ENCODE data around the gene FAM131C.
"Not testable (repeated sequence)": the region's sequence is repeated elsewhere in the genome, so short reads cannot be mapped to it uniquely, and the experiment has no call there.

Gene FAM131C

DNA sequence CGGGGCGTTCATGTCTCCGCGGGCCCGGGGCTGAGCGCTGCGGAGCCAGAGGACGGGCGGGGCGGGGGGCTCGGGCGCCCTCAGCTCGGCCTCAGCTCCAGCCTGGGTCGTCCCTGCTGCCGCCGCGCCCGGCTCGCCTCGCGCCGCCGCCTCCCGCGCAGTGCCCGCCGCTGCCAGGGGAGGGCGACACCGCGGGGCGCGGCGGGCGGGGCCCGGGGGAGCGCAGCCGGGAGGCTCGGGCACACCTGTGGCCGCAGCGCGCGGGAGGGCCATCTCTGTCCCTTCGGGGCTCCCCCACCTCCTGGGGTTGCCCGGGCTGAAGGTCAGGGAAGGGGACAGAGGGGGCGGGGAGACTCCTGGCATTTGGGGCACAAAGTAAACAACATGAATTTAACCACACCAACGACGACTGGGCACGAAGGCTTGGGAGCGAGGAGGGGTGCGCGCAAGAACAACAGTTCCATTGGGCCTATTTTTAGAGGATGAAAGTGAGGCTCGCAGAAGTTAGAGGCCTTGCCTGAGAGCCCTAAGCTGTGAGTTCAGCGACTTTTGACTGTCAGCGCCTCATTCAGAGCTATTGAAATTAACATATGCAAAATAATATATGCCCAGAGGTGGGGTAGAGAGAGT, at the start of gene FAM131C:
Gene FAM131C, minus strand, starts transcription at position 162 of the 630 bp plus-strand sequence. CDS start 209 bp downstream, outside the sequence.
- peak; percentile 47 for DNase-seq (ENCODE audit: low spot score)

- no peak for DNase-seq (ENCODE audit: low spot score)
These were observed 49.5 kb upstream of the FAM131C start for GRCh38 chr1:16122916-16123315.

GRCh38 chr1:16122350-16122881, 49.0 kb upstream of the FAM131C start:
- DNase-seq (ENCODE audit: low spot score) = no peak

- DNase-seq (ENCODE audit: low spot score) = peak; percentile 34
These were observed 47.5 kb upstream of the FAM131C start for GRCh38 chr1:16120940-16121410.

DNA sequence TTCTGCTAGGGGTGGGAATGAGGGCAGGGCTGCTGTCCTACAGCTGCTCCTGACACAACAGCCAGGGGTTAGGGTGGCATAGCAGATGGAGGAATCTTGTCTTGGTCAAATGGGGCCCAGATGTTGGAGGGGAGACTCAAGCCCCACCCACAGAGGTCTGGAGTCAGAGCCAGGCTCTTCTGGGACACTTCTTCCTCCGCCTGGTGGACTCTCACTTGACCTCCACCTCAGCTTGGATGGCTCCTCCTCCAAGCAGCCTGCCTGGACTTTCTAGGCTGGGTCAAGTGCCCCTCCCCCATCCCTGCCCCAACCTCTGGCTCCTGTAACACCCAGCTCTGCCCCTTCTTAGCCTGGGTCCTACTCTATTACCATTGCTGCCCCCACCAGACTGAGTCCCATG, 47.0 kb upstream of the FAM131C start:
- DNase-seq (ENCODE audit: low spot score) = no peak

DNA sequence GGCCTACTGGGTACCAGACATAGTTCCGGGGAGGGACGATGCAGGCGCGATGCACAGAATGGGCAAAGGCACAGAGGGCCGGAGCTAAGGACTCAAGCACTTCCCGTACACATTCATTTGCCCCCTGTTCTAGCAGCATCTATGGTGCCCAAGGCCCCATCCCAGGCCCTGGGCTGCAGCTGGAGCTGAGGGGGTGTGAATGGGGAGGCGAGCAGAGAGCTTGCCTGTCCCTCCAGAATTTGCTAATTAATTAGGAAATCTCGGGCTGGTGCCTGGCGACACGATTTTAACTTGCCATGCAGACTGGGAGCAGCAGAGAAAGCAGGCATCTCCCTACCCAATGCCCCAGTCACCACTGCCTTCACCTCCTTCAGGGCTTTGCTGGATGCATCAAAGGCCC, 46.5 kb upstream of the FAM131C start:
- DNase-seq (ENCODE audit: low spot score) = no peak

DNA sequence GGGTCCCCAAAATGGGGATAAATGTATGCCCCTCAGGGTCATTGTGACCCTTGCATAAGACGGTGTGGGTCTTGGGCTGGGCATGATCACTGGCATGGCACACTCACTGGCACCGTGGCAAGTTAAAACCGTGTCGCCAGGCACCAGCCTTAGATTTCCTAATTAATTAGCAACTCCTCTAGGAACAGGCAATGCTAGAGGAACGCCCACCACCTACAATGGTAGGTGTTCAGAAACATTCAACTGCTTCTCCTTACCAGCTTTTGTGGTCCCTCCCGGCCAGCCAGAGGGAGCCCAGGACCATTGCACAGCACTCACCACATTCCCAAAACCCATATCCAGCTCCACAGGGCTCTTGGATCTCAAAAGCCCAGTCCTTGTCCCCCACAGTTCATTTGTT, 46.1 kb upstream of the FAM131C start:
- no peak for DNase-seq (ENCODE audit: low spot score)

DNA sequence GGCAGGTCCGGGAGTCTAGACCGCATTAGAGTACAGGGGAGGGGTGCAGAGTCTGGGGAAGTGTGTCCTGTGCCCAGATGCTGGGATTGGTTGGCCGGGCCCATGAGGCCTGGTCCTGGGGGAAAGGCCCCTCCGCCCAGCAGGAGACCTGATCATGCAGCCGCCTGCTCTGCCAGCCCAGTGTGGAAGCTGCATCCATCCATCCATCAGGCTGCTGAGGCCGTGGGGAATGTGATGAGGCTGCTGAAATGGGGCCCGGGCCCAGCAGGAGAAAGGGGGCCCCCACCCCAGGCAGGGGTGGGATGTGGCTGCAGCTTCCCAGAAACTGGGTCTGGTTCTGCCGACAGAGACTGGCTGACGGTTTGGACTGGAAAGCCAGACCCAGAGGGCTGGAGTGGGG, 45.3 kb upstream of the FAM131C start:
- DNase-seq (ENCODE audit: low spot score) = no peak

DNA sequence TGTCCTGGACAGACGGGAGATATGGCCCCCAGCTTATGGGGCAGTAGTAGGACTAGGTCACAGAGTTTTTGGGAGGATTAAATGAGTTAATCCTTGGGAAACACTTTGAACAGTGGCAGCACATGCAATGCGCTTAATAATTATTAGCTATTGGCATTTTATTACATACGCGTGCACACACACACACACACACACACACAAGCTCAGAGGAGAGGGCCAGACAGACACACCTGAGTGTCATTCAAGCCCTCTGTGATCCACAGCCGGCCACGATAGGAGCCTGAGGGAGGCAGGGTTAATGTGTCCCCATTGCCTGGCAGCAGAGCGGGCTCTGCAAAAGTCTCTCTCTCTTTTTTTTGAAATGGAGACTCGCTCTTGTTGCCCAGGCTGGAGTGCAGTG, 44.5 kb upstream of the FAM131C start:
- DNase-seq (ENCODE audit: low spot score) = no peak

DNA sequence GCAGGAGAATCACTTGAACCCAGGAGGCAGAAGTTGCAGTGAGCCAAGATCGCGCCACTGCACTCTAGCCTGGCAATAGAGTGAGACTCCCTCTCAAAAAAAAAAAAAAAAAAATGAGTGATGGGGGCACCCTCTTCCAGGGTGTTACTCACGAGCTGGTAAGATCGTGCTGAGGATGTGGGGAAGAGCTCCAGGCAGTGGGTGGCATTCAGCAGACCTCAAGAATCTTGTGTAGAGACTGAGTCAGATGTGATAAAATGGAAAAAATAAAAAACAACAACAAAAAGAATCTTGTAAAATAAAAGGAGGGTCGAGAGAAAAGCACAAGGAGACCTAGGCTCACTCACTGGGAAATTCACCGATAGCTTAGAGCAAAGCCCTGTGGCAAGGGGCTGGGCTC, 43.9 kb upstream of the FAM131C start:
- no peak for DNase-seq (ENCODE audit: low spot score)

DNA sequence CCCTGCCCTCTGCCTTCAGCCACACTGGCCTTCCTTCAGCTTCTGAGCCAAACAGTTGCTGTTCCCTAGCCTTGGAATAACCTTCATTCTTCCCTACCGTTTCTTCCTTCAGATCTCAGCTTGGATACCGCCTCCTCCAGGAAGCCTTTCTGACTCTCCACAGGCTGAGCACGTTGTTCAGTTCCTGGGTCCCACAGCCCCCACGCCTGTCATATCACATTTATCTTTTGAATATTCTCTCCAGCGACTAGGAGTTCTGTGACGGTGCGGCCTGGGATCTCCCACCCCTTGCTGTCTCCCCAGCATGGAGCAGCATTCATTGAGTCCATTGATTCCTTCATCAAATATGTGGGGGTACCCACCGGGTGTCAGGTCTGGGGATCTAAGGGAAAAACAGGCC, 43.2 kb upstream of the FAM131C start:
- no peak for DNase-seq (ENCODE audit: low spot score)

- no peak for DNase-seq (ENCODE audit: low spot score)
These were observed 42.6 kb upstream of the FAM131C start for GRCh38 chr1:16116002-16116401.

- no peak for DNase-seq (ENCODE audit: low spot score)
These were observed 42.1 kb upstream of the FAM131C start for GRCh38 chr1:16115468-16115983.

GRCh38 chr1:16114527-16115467, 41.3 kb upstream of the FAM131C start:
- DNase-seq (ENCODE audit: low spot score) = no peak

GRCh38 chr1:16112596-16113555, 39.4 kb upstream of the FAM131C start:
- no peak for DNase-seq (ENCODE audit: low spot score)

GRCh38 chr1:16111771-16112595, 38.5 kb upstream of the FAM131C start:
- DNase-seq (ENCODE audit: low spot score) = no peak

DNA sequence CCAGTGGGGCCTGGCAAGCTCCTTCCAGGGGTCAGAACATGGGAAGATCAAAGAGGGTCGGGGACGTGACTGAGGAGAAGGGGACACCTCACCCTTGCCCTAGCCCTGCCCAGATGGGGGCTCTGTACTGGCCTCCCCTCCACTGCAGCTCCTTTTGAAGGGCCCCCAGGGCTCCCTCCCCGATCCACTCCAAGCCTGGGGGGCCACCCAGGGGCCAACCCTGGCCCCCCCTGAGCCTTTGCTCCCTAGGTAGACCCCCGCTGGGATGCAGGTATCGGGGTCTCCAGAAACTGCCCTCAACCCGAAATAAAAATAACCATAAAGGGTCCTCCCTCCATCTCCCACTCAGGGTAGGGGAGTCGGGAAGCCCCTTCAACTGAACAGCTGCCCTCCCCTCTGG, 37.4 kb upstream of the FAM131C start:
- DNase-seq (ENCODE audit: low spot score) = no peak

DNA sequence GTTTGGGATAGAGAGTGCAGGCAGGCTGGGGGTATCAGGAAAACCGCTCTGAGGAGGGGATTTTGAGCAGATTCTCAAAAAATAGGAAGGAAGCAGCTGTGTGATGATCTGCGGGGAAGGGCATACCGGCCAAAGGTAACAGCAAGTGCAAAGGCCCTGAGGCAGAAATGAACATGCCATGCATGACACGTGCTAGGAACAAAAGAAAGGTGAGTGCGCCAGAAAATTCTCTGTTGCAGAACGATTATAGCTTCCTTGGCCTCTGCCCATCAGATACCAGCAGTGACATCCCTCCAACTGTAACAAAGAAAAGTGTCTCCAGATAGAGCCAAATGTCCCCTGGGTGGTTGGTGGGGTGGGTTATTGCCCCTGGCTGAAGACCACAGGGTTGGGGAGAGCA, 37.0 kb upstream of the FAM131C start:
- DNase-seq (ENCODE audit: low spot score) = no peak

GRCh38 chr1:16109571-16109970, 36.1 kb upstream of the FAM131C start:
- no peak for DNase-seq (ENCODE audit: low spot score)

DNA sequence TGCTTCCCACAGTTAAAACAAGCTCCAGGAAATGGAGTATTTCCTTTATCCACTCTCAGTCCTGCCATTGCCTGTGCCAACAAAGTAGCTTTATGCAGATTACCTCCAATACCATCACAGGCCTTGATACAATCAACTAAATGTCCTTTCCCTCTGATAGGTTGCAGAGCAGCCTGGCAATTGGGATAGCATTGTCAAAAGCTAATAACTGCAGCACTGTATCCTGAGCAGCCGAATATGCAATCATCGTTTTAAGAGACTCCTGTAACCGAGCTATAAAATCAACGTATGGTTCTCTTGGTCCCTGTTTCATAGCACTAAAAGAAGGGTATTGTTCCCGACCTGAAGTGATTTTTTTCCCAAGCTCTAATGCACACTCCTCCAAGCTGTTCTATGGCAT, 33.6 kb upstream of the FAM131C start:
- DNase-seq (ENCODE audit: low spot score) = not testable (repeated sequence)

GRCh38 chr1:16101623-16102022, 28.2 kb upstream of the FAM131C start:
- DNase-seq (ENCODE audit: low spot score) = no peak

All from cerebellar cortex (tissue), 1 donor.